ENCODE measurements around the gene DYRK1B. TPM values are rescaled to one million over a fixed set of nuclear protein-coding genes. Genes with fewer than 3 reads are reported as not detected.

Gene DYRK1B
- polyA plus RNA-seq, 1 of the 3 experiments (the other 2 are of a cell fraction), result 17.2 TPM

- Histone ChIP-seq H3K4me1 (ENCODE audit: control insufficient read depth in 1 of 2, insufficient read depth in 2 of 2, low read depth in 1 of 2, low read length in 1 of 2) (no peaks in the 10 kb centered on the region), H4K20me1 (ENCODE audit: insufficient read depth) (no peaks in the 10 kb centered on the region), H3K4me2 (no peak overlapping the region), H3K9me3 (no peaks in the 10 kb centered on the region), H3K79me2 (ENCODE audit: insufficient read depth) (no peaks in the 10 kb centered on the region), H2AFZ (ENCODE audit: low read depth) (no peak overlapping the region), H3F3A (replicated peaks; ENCODE audit: insufficient read depth) (no peaks in the 10 kb centered on the region), H3K4me3 (ENCODE audit: low read depth in 2 of 2, low read length in 1 of 2) (no peak overlapping the region), H3K9me2 (no peaks in the 10 kb centered on the region), H3K36me3 (replicated peaks in 1 of 2; ENCODE audit: control insufficient read depth in 1 of 2, insufficient read depth in 2 of 2, low read length in 1 of 2) (no peaks in the 10 kb centered on the region), H3K9ac (no peak overlapping the region), H3K27ac (ENCODE audit: low read depth in 2 of 2, low read length in 1 of 2) (no peak overlapping the region), H3K27me3 (ENCODE audit: insufficient read depth) (no peaks in the 10 kb centered on the region; the same call in 1 of the 2 replicates)
- POLR2A ChIA-PET, result no interaction called here
- TF ChIP-seq TEAD4 (IDR thresholded peaks at IDR 0.05; ENCODE audit: borderline replicate concordance, insufficient read depth), result no peak
- no peak for TF ChIP-seq MAX (IDR thresholded peaks at IDR 0.05; ENCODE audit: low read depth)
- TF ChIP-seq ZBTB33 (IDR thresholded peaks at IDR 0.05; ENCODE audit: borderline replicate concordance, low read depth), result no peak
- no peak for TF ChIP-seq FOXM1 (IDR thresholded peaks at IDR 0.05; ENCODE audit: low read depth)
- CTCF ChIA-PET, result interaction anchor here (0.9 to 2.5 kb wide), 4 partner anchors 13 to 56 kb away, joined by 3 to 13 read pairs (median 4); no protein-coding TSS in a partner anchor
- no peak for DNase-seq
Observed at GRCh38 chr19:39788244-39788643, 45.7 kb downstream of the DYRK1B start.

- POLR2A ChIA-PET, result no interaction called here
- DNase-seq, result no peak
- no peak overlapping the region for H3K4me2 ChIP-seq
- no peaks in the 10 kb centered on the region for H3K4me1 ChIP-seq (ENCODE audit: control insufficient read depth in 1 of 2, insufficient read depth in 2 of 2, low read depth in 1 of 2, low read length in 1 of 2)
- 24% methylated on average over 3 of the region's 3 CpGs for WGBS (ENCODE audit: low lambda C conversion rate)
- H3K27ac ChIP-seq (ENCODE audit: low read depth in 2 of 2, low read length in 1 of 2), result no peak overlapping the region
- H3K36me3 ChIP-seq (replicated peaks in 1 of 2; ENCODE audit: control insufficient read depth in 1 of 2, insufficient read depth in 2 of 2, low read length in 1 of 2), result no peaks in the 10 kb centered on the region
- TF ChIP-seq MXI1 (IDR thresholded peaks at IDR 0.05; ENCODE audit: low read depth, low read length) (no peak), USF2 (IDR thresholded peaks at IDR 0.05; ENCODE audit: borderline replicate concordance, low read depth, low read length) (no peak), IRF3 (IDR thresholded peaks at IDR 0.05; ENCODE audit: low read depth, low read length) (no peak), NRF1 (IDR thresholded peaks at IDR 0.05; ENCODE audit: low read depth, low read length) (no peak), RXRA (IDR thresholded peaks at IDR 0.05; ENCODE audit: borderline replicate concordance, low read depth) (no peak), RCOR1 (IDR thresholded peaks at IDR 0.05; ENCODE audit: low read length) (no peak)
- CTCF ChIA-PET, result interaction anchor here (1.6 to 2.2 kb wide), 3 partner anchors 12 to 14 kb away, joined by 9 to 14 read pairs (median 10); no protein-coding TSS in a partner anchor
- no peak overlapping the region for H2AFZ ChIP-seq (ENCODE audit: low read depth)
- no peaks in the 10 kb centered on the region for H3K79me2 ChIP-seq (ENCODE audit: insufficient read depth)
- peaks cover 29% of the 10 kb centered on the region; the same call in 1 of the 2 replicates for H3K27me3 ChIP-seq (ENCODE audit: insufficient read depth)
- no peaks in the 10 kb centered on the region for H3K9me2 ChIP-seq
- no peaks in the 10 kb centered on the region for H3F3A ChIP-seq (replicated peaks; ENCODE audit: insufficient read depth)
- no peak overlapping the region for H3K9ac ChIP-seq
- no peaks in the 10 kb centered on the region for H3K9me3 ChIP-seq
- no peaks in the 10 kb centered on the region for H4K20me1 ChIP-seq (ENCODE audit: insufficient read depth)
- H3K4me3 ChIP-seq (ENCODE audit: low read depth in 2 of 2, low read length in 1 of 2), result no peak overlapping the region
Observed at GRCh38 chr19:39780894-39781293, 53.1 kb downstream of the DYRK1B start.

Measured in SK-N-SH (cell line).